IMR-90 (cell line): ENCODE results near the gene BAIAP2.

Source experiments
- CEBPB ChIP-seq: IDR thresholded peaks from 2 replicates; pipeline ENCODE4 v1.6.1; 2012; ENCODE audit warnings: low read depth, low read length, improper control_type of control experiment
- CTCF ChIP-seq: conservative IDR thresholded peaks from 2 replicates; pipeline ENCODE4 v1.5.1; 2012; ENCODE audit warnings: mild to moderate bottlenecking, low read depth, low read length, improper control_type of control experiment
- ELK1 ChIP-seq: fragments of 150-350 bp; IDR thresholded peaks from 2 replicates; pipeline ENCODE4 v1.6.1; 2016; ENCODE audit warnings: low read depth, mild to moderate bottlenecking, low read length, moderate library complexity, borderline replicate concordance
- FOS ChIP-seq: fragments of 150-350 bp; IDR thresholded peaks from 2 replicates; pipeline ENCODE4 v1.6.1; 2016; ENCODE audit warnings: low read depth, low read length
- MAFK ChIP-seq: IDR thresholded peaks from 2 replicates; pipeline ENCODE4 v1.6.1; 2012; ENCODE audit warnings: low read depth, low read length, improper control_type of control experiment
- MXI1 ChIP-seq: IDR thresholded peaks from 2 replicates; pipeline ENCODE4 v1.6.1; 2012; ENCODE audit warnings: low read depth, mild to moderate bottlenecking, low read length, moderate library complexity, borderline replicate concordance
- POLR2A ChIP-seq: IDR thresholded peaks from 2 replicates; pipeline ENCODE4 v1.6.1; 2012; ENCODE audit warnings: mild to moderate bottlenecking, low read depth, low read length
- RAD21 ChIP-seq: IDR thresholded peaks from 2 replicates; pipeline ENCODE4 v1.6.1; 2012; ENCODE audit warnings: low read length, improper control_type of control experiment
- RFX5 ChIP-seq: IDR thresholded peaks from 2 replicates; pipeline ENCODE4 v1.8.0; 2012; ENCODE audit warnings: low read depth, mild to moderate bottlenecking, low read length, moderate library complexity
- USF2 ChIP-seq: fragments of 150-350 bp; IDR thresholded peaks from 2 replicates; pipeline ENCODE4 v1.6.1; 2017; ENCODE audit warnings: mild to moderate bottlenecking, antibody characterized with exemption, low read length, low read depth

GRCh38 chr17:81056312-81056711 is 21.4 kb downstream of the BAIAP2 start:
- TF ChIP-seq CTCF (no peak), POLR2A (no peak), RFX5 (no peak), ELK1 (no peak), FOS (no peak), MXI1 (no peak), USF2 (no peak), RAD21 (no peak), CEBPB (no peak), MAFK (no peak)
